Thoracic aorta (tissue), 2 donors: ENCODE measurements around the gene OR1F1. TPM values are rescaled to one million over a fixed set of nuclear protein-coding genes. Genes with fewer than 3 reads are reported as not detected.
A peak's percentile ranks its signal among the peaks of the same experiment; 100 is the strongest.
"Not testable (repeated sequence)": the region's sequence is repeated elsewhere in the genome, so short reads cannot be mapped to it uniquely, and the experiment has no call there.

ENCODE experiments used
- ATAC-seq: fragments of 150-250 bp; one replicate; pipeline ENCODE4 v1.8.0; 2017; ENCODE audit warnings: low read depth; ENCODE audit not compliant: insufficient number of reproducible peaks, low FRiP score
- DNase-seq: peaks from one replicate; pipeline ENCODE4 v3.0.0-alpha.2; 2020; ENCODE audit warnings: low spot score
- H3K27ac ChIP-seq, 2 donors: fragments of 200-600 bp; sonication (generic); 1 replicate in 1 of 2; 2 replicates in 1 of 2; pipeline ENCODE4 v1.5.1; 2016; ENCODE audit warnings: mild to moderate bottlenecking in 2 of 2, moderate library complexity in 2 of 2
- H3K27me3 ChIP-seq: fragments of 200-600 bp; sonication (generic); replicated peaks from 2 replicates; pipeline ENCODE4 v1.6.0; 2016; ENCODE audit warnings: mild to moderate bottlenecking; ENCODE audit not compliant: insufficient read depth
- H3K36me3 ChIP-seq: fragments of 200-600 bp; sonication (generic); one replicate; pipeline ENCODE4 v1.5.1; 2016
- H3K4me1 ChIP-seq, 2 donors: fragments of 200-600 bp; sonication (generic); 1 replicate in 1 of 2; 2 replicates in 1 of 2; pipeline versions ENCODE4 v1.5.1 to v1.6.0; 2016; ENCODE audit warnings: low read depth in 2 of 2, mild to moderate bottlenecking in 1 of 2; ENCODE audit not compliant: control insufficient read depth in 1 of 2
- H3K4me3 ChIP-seq: fragments of 200-600 bp; sonication (generic); 2 replicates; pipeline ENCODE4 v1.5.1; 2016; ENCODE audit warnings: mild to moderate bottlenecking
- H3K9me3 ChIP-seq: fragments of 200-600 bp; sonication (generic); 2 replicates; pipeline ENCODE4 v1.5.1; 2016
- total RNA-seq, 2 donors: library from RNA; depleted of rRNA; stranded (reverse); fragments of >200 nt; gene quantifications; one replicate each; pipeline versions ENCODE4 v1.1.0 to v1.2.3, GENCODE V29; 2016
- TF ChIP-seq, protein P1 (sequence below): fragments of 200-600 bp; sonication (generic); IDR thresholded peaks from one replicate; pipeline ENCODE4 v1.5.1; 2019; ENCODE audit warnings: antibody characterized with exemption

The OR1F1 gene
- total RNA-seq, 2 donors from 2014 or later = not detected

- H3K4me3 ChIP-seq = no peak overlapping the region
- peaks cover 7 to 13% of the 10 kb centered on the region in 2 donors for H3K4me1 ChIP-seq
- H3K9me3 ChIP-seq = no peaks in the 10 kb centered on the region
- no peaks in the 10 kb centered on the region for H3K36me3 ChIP-seq
- H3K27me3 ChIP-seq = peaks cover 17% of the 10 kb centered on the region
- TF ChIP-seq, protein P1, sequence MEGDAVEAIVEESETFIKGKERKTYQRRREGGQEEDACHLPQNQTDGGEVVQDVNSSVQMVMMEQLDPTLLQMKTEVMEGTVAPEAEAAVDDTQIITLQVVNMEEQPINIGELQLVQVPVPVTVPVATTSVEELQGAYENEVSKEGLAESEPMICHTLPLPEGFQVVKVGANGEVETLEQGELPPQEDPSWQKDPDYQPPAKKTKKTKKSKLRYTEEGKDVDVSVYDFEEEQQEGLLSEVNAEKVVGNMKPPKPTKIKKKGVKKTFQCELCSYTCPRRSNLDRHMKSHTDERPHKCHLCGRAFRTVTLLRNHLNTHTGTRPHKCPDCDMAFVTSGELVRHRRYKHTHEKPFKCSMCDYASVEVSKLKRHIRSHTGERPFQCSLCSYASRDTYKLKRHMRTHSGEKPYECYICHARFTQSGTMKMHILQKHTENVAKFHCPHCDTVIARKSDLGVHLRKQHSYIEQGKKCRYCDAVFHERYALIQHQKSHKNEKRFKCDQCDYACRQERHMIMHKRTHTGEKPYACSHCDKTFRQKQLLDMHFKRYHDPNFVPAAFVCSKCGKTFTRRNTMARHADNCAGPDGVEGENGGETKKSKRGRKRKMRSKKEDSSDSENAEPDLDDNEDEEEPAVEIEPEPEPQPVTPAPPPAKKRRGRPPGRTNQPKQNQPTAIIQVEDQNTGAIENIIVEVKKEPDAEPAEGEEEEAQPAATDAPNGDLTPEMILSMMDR = no peak
- H3K27ac ChIP-seq = no peak overlapping the region
- ATAC-seq (no peak), DNase-seq (no peak)
Observed at GRCh38 chr16:3179651-3180050, 8.4 kb upstream of the OR1F1 start.

DNA sequence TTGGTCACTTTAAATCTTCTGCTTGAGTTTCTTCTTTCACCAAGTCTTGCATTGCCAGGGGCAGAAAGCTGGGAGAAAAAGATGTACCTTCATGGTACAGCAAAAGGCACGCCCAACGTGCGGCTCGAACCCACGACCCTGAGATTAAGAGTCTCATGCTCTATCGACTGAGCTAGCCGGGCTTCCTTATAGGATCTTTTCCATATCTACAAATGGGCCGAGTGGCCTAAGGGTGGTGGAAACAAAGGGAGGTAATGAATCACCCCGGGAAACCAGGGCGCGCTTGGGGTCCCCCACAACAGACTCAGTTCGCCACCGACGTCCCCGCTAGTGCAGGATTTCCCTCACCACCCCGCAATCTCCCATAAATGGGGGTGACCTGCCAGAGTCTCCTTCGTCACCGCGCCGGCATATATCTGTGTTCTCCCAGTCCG, 7.5 kb upstream of the OR1F1 start:
- DNase-seq = no peak
- Histone ChIP-seq H3K36me3 (no peaks in the 10 kb centered on the region), H3K27me3 (peaks cover 11% of the 10 kb centered on the region), H3K9me3 (no peaks in the 10 kb centered on the region), H3K4me3 (no peak overlapping the region), H3K4me1 (peaks cover 7 to 13% of the 10 kb centered on the region in 2 donors), H3K27ac (no peak overlapping the region)
- TF ChIP-seq, protein P1 = no peak
- no peak for ATAC-seq

GRCh38 chr16:3182293-3182607, 5.8 kb upstream of the OR1F1 start:
- H3K4me3 ChIP-seq, H3K27ac ChIP-seq, H3K36me3 ChIP-seq, H3K9me3 ChIP-seq, H3K27me3 ChIP-seq, ATAC-seq, DNase-seq: not testable (repeated sequence)
- H3K4me1 ChIP-seq = peaks cover 7 to 13% of the 10 kb centered on the region in 2 donors

DNA sequence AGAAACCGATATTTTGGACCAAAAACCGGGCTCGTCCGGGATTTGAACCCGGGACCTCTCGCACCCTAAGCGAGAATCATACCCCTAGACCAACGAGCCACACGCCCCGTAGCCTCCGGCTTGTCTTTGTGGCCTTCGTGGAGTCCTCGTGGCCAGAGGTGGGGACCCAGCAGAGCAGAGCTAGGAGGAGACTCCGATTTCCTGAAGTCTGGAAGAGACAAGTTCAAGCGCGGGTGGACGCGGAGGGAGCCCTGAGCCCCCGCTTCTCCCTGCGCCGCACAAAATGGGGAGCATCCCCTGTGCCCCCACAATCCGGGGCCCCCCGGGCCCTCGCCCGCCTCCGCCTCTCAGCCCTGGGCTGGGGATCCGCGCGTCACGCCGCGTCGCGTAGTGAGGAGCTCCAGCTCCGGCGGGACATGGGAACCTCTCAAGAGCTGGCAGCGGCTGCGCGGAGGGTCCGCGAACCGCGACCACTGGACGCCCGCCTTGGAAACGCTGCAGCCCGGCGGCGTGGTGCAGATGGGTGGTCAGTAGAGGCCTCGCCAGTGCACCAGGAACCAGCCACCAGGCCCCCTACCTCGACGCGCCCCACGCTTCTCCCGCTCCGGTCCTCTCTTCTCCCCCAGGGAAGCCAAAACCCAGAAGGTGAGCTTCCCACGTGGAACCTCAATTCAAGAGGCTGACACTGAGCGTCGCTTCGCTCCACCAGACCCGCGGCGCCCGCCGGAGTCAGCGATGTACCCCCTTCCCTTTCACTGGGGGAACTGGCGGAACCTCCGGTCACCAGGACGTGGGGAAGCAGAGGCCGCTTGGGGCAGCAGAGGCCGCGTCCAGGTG, 5.2 kb upstream of the OR1F1 start:
- H3K27ac ChIP-seq = no peak overlapping the region
- no peaks in the 10 kb centered on the region for H3K36me3 ChIP-seq
- no peak for DNase-seq
- ATAC-seq = no peak
- no peaks in the 10 kb centered on the region for H3K9me3 ChIP-seq
- peak overlapping the region; percentile 57 for H3K4me3 ChIP-seq
- H3K4me1 ChIP-seq = peaks cover 7 to 13% of the 10 kb centered on the region in 2 donors
- H3K27me3 ChIP-seq = peaks cover 10% of the 10 kb centered on the region
- TF ChIP-seq, protein P1 = peak; percentile 22

DNA sequence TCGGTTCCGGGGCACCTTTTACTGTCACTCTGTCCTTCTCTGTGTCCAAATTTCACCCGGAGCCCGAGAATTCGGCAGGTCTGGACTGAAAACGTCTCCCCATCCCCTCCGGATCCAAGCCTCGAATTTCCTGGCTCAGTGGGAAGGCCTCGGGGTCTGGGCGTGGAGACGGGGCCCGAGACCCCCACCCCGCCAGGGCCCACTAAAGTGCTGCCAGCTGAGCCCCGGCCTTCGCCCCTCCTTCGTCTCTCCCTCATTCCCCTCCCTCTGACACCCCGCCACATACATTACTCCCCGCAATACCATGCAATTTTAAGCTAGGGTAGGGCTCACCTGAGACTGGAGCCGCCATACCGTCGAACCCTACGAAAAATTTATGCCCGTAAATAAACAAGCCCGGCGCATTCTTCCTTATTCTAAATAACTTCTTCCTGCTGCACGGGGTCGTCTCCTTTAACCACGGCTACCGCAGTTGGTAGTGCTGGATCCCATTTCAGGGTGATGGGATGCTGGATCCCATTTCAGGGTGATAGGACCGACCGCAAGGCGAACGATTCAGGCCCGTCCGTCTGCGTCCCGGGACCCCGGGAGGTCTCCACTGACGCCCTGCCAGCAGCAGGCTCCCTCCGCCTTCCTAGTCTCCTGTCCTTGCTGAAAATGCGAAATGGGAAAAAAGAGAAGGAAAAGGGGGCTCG, 4.4 kb upstream of the OR1F1 start:
- TF ChIP-seq, protein P1 = no peak
- H3K36me3 ChIP-seq = no peaks in the 10 kb centered on the region
- H3K9me3 ChIP-seq = no peaks in the 10 kb centered on the region
- peak overlapping the region; percentile 57 for H3K4me3 ChIP-seq
- DNase-seq = no peak
- peaks cover 7 to 18% of the 10 kb centered on the region in 2 donors for H3K4me1 ChIP-seq
- ATAC-seq = no peak
- no peak overlapping the region for H3K27ac ChIP-seq
- H3K27me3 ChIP-seq = peaks cover 16% of the 10 kb centered on the region
